ENCODE data around the gene FOXQ1.

Gene FOXQ1

GRCh38 chr6:1264619-1265445, 47.1 kb upstream of the FOXQ1 start:
- no peak for TF ChIP-seq POLR2AphosphoS5 (IDR thresholded peaks at IDR 0.05; ENCODE audit: low read depth, low read length)
- TF ChIP-seq FOXP2 (optimal IDR thresholded peaks at IDR 0.05; ENCODE audit: borderline replicate concordance, extremely low read depth, extremely low read length, insufficient read depth) = no peak
- TF ChIP-seq REST (IDR thresholded peaks at IDR 0.05; ENCODE audit: insufficient read depth in 1 of 2, low read depth in 2 of 2, low read length in 2 of 2) = no peak
- no peak for TF ChIP-seq SIN3A (IDR thresholded peaks at IDR 0.05; ENCODE audit: borderline replicate concordance, insufficient read depth, low read length)
- TF ChIP-seq TAF1 (IDR thresholded peaks at IDR 0.05; ENCODE audit: borderline replicate concordance, insufficient read depth, low read length) = no peak

- TF ChIP-seq TAF1 (IDR thresholded peaks at IDR 0.05; ENCODE audit: borderline replicate concordance, insufficient read depth, low read length) = no peak
- TF ChIP-seq POLR2AphosphoS5 (IDR thresholded peaks at IDR 0.05; ENCODE audit: low read depth, low read length) = no peak
- TF ChIP-seq FOXP2 (optimal IDR thresholded peaks at IDR 0.05; ENCODE audit: borderline replicate concordance, extremely low read depth, extremely low read length, insufficient read depth) = no peak
- TF ChIP-seq REST (IDR thresholded peaks at IDR 0.05; ENCODE audit: insufficient read depth in 1 of 2, low read depth in 2 of 2, low read length in 2 of 2) = no peak
- no peak for TF ChIP-seq SIN3A (IDR thresholded peaks at IDR 0.05; ENCODE audit: borderline replicate concordance, insufficient read depth, low read length)
Measured at GRCh38 chr6:1266686-1267056, 45.2 kb upstream of the FOXQ1 start.

- no peak for TF ChIP-seq TAF1 (IDR thresholded peaks at IDR 0.05; ENCODE audit: borderline replicate concordance, insufficient read depth, low read length)
- TF ChIP-seq SIN3A (IDR thresholded peaks at IDR 0.05; ENCODE audit: borderline replicate concordance, insufficient read depth, low read length) = no peak
- TF ChIP-seq POLR2AphosphoS5 (IDR thresholded peaks at IDR 0.05; ENCODE audit: low read depth, low read length) = no peak
Measured at GRCh38 chr6:1267057-1267732, 44.7 kb upstream of the FOXQ1 start.

- TF ChIP-seq TAF1 (IDR thresholded peaks at IDR 0.05; ENCODE audit: borderline replicate concordance, insufficient read depth, low read length) (no peak), POLR2AphosphoS5 (IDR thresholded peaks at IDR 0.05; ENCODE audit: low read depth, low read length) (no peak), REST (IDR thresholded peaks at IDR 0.05; ENCODE audit: insufficient read depth in 1 of 2, low read depth in 2 of 2, low read length in 2 of 2) (no peak), FOXP2 (optimal IDR thresholded peaks at IDR 0.05; ENCODE audit: borderline replicate concordance, extremely low read depth, extremely low read length, insufficient read depth) (no peak), SIN3A (IDR thresholded peaks at IDR 0.05; ENCODE audit: borderline replicate concordance, insufficient read depth, low read length) (no peak)
Measured at GRCh38 chr6:1267790-1268762, 43.8 kb upstream of the FOXQ1 start.
